Liver (tissue), 1 donor: ENCODE measurements around the gene SLC7A6.

Experiments
- FOXA1 ChIP-seq: IDR thresholded peaks from 2 replicates; pipeline ENCODE4 v1.6.1; 2016; ENCODE audit warnings: antibody characterized with exemption
- TF ChIP-seq, protein P1 (sequence below): IDR thresholded peaks from 2 replicates; pipeline ENCODE4 v1.6.1; 2016; ENCODE audit warnings: antibody characterized with exemption

DNA sequence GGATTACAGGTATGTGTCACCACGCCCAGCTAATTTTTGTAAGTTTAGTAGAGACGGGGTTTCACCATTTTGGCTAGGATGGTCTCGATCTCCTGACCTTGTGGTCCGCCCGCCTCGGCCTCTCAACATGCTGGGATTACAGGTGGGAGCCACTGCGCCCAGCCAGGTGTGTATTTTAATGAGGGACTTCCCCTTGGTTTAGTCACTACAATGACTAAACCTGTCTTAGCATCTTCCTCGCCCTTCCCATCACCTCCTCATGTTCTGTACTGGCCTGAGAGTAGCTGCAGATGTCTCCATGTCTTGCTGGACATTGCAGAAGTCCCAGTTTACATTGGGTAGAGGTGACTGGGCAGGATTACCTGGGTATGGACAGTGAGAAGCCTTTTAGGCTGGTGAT is 9.6 kb downstream of the SLC7A6 start:
- TF ChIP-seq, protein P1, sequence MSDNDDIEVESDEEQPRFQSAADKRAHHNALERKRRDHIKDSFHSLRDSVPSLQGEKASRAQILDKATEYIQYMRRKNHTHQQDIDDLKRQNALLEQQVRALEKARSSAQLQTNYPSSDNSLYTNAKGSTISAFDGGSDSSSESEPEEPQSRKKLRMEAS: no peak
- TF ChIP-seq FOXA1: no peak
